Ovary (tissue), 3 donors: ENCODE results near the gene BEND6.

Experiments
- CTCF ChIP-seq, 3 donors: fragments of 450-650 bp in 2 of 3; fragments of 200-600 bp in 1 of 3; IDR thresholded peaks; one replicate each; pipeline versions ENCODE4 v1.5.1 to v1.8.0; 2016 to 2022; ENCODE audit warnings: antibody characterized with exemption in 3 of 3, mild to moderate bottlenecking in 1 of 3
- EP300 ChIP-seq: sonication (generic); formaldehyde crosslinking; IDR thresholded peaks from one replicate; pipeline ENCODE4 v1.6.1; 2017; ENCODE audit warnings: antibody characterized with exemption
- POLR2A ChIP-seq: fragments of 450-650 bp; IDR thresholded peaks from one replicate; pipeline ENCODE4 v1.6.1; 2017; ENCODE audit warnings: antibody characterized with exemption, mild to moderate bottlenecking, moderate library complexity
- donor health status: DM: no; HTN: no; CAD: no.

- TF ChIP-seq CTCF (IDR thresholded peaks at IDR 0.05) (no peak), POLR2A (no peak), EP300 (no peak)
Measured at GRCh38 chr6:57017069-57017468, 62.2 kb downstream of the BEND6 start.
